Karpas-422 (cell line): ENCODE data around the gene STAP2. TPM values are rescaled to one million over a fixed set of nuclear protein-coding genes. Genes with fewer than 3 reads are reported as not detected.

ENCODE experiments used
- DNase-seq: peaks from one replicate; pipeline ENCODE4 v3.0.0-alpha.2; 2015
- H2AFZ ChIP-seq: fragments of 200-600 bp; sonication (generic); 2 replicates; pipeline ENCODE4 v1.6.1; 2014; ENCODE audit warnings: antibody characterized with exemption, low read length, mixed read lengths
- H3K27ac ChIP-seq: fragments of 200-600 bp; sonication (generic); 2 replicates; pipeline ENCODE4 v1.5.1; 2014; ENCODE audit warnings: mild to moderate bottlenecking, low read length, moderate library complexity
- H3K27me3 ChIP-seq: fragments of 200-600 bp; sonication (generic); 2 replicates; pipeline ENCODE4 v1.6.1; 2014; ENCODE audit warnings: low read length, mixed read lengths
- H3K36me3 ChIP-seq: fragments of 200-600 bp; sonication (generic); 2 replicates; pipeline ENCODE4 v1.6.1; 2014; ENCODE audit warnings: low read length, mixed read lengths; ENCODE audit not compliant: insufficient read depth
- H3K4me1 ChIP-seq: fragments of 200-600 bp; sonication (generic); 2 replicates; pipeline ENCODE4 v1.6.1; 2014; ENCODE audit warnings: mild to moderate bottlenecking, low read length, mixed read lengths
- H3K4me2 ChIP-seq: fragments of 200-600 bp; sonication (generic); 2 replicates; pipeline ENCODE4 v1.6.1; 2014; ENCODE audit warnings: low read length, low read depth, mild to moderate bottlenecking; ENCODE audit not compliant: poor library complexity, severe bottlenecking
- H3K4me3 ChIP-seq: fragments of 200-600 bp; sonication (generic); 2 replicates; pipeline ENCODE4 v1.5.1; 2014; ENCODE audit warnings: mild to moderate bottlenecking, antibody characterized with exemption, low read length, mixed read lengths
- H3K79me2 ChIP-seq: fragments of 200-600 bp; sonication (generic); 2 replicates; pipeline ENCODE4 v1.6.1; 2014; ENCODE audit warnings: mild to moderate bottlenecking, low read length, mixed read lengths
- H3K9ac ChIP-seq: fragments of 200-600 bp; sonication (generic); 2 replicates; pipeline ENCODE4 v1.6.0; 2014; ENCODE audit warnings: low read length
- H3K9me2 ChIP-seq: fragments of 200-600 bp; sonication (generic), shearing (Covaris generic); replicated peaks from 2 replicates; pipeline ENCODE4 v1.6.0; 2014; ENCODE audit warnings: mild to moderate bottlenecking, low read length, moderate library complexity; ENCODE audit not compliant: insufficient read depth
- H3K9me3 ChIP-seq: fragments of 300-700, 200-600 bp; sonication (generic); 2 replicates; pipeline ENCODE4 v1.6.1; 2014; ENCODE audit warnings: low read length, mixed read lengths
- H4K20me1 ChIP-seq: fragments of 200-600 bp; sonication (generic); 2 replicates; pipeline ENCODE4 v1.6.1; 2014; ENCODE audit warnings: mild to moderate bottlenecking, antibody characterized with exemption, low read length, low read depth; ENCODE audit not compliant: insufficient read depth
- total RNA-seq: library from RNA; depleted of rRNA; stranded (reverse); fragments of >200 nt; shearing (Covaris generic); gene quantifications from 2 replicates; pipeline ENCODE4 v1.2.3, GENCODE V29; 2014; ENCODE audit warnings: low replicate concordance

Gene STAP2
- total RNA-seq, 1 experiment from 2014 or later: 0.86 TPM

DNA sequence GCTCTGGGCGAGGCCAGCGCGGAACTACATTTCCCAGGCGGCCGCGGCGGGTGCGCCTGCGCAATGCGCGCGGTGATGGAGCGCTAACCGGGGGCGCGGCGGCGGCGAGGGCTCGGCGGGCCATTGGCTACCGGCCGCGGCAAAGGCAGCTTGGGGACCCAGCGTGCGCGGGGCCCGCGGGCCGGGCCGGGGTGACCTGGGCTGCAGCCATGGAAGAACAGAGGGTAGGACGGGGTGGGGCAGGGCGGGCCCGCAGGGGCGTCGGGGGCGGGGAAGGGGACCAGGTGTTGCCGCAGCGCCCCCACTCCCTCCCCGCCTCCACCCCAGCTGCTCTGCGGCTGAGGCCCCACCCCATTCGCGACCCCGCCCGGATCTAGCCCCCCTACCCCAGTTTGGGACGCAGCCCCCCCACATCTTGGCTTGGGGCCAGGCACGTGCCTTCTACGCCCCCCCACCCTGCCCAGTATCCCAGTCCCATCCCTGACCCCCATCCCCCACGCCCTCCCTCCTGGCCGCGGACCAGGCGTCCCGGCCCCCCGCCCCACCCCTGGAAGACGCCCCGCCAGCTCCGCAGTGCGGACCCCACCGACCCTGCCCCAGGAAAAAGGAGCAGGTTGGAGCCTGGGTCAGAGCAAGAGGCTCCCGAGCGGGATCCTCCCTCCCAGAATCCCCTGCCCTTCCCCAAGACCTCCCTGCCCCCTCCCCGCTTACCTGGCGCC is 33.9 kb downstream of the STAP2 start, which contains the start of gene FSD1:
Gene FSD1 (plus strand): TSS at position 61 of the 719 bp plus-strand sequence. CDS start 149 bp downstream, at position 210.
- Histone ChIP-seq H2AFZ (no peak within 1 kb of the TSS), H3K4me1 (no peaks in the 10 kb centered on the region), H3K4me2 (no peak within 1 kb of the TSS)

DNA sequence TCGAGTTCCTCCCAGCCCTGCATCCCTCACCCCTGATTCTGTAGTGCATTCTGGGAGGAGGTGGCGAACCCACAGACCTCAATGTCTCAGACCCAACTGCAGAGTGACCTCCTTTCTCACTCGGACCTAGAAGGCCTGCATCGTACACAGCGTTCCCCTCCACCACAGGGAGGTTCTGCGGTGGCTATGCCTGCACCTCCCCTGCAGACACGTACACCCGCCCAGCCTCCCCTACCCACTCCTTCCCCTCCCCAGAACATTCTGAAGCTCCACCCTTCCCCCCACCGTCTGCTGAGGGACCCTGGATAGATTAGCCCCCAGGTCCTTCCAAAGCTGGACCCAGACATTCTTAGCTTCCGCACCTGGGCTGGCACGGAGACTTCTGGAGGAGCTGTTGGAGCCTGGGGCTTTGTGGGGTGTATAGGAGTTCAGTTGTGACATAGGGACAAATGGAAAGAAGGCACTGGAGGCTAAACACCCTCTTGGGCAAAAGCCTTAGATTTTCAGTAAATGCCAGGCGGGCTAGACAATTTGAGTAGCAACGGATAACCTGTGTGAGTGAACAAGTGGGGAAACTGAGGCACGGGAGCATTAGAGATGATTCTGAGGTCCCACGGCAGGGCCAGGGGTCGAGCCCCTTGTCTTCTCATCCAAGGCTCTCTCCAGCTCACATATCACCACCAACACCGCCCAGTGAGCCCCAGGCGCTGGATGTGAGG is 34.6 kb downstream of the STAP2 start:
- no peak for DNase-seq
- Histone ChIP-seq H3K27me3 (no peaks in the 10 kb centered on the region), H2AFZ (no peak overlapping the region), H3K27ac (no peak overlapping the region), H3K4me3 (no peak overlapping the region), H4K20me1 (no peaks in the 10 kb centered on the region), H3K9ac (no peak overlapping the region), H3K4me2 (no peak overlapping the region), H3K9me2 (no peaks in the 10 kb centered on the region), H3K79me2 (no peaks in the 10 kb centered on the region), H3K4me1 (no peaks in the 10 kb centered on the region), H3K9me3 (no peaks in the 10 kb centered on the region), H3K36me3 (no peaks in the 10 kb centered on the region)

More for the DNA sequence above, 33.9 kb downstream of the STAP2 start, which contains the start of gene FSD1:
- Histone ChIP-seq H3K79me2 (no peaks in the 10 kb centered on the region), H3K27me3 (no peaks in the 10 kb centered on the region), H3K4me3 (no peak within 1 kb of the TSS), H3K36me3 (no peaks in the 10 kb centered on the region), H4K20me1 (no peaks in the 10 kb centered on the region), H3K9ac (no peak within 1 kb of the TSS), H3K9me2 (no peaks in the 10 kb centered on the region), H3K9me3 (no peaks in the 10 kb centered on the region), H3K27ac (no peak within 1 kb of the TSS)
- no peak for DNase-seq

DNA sequence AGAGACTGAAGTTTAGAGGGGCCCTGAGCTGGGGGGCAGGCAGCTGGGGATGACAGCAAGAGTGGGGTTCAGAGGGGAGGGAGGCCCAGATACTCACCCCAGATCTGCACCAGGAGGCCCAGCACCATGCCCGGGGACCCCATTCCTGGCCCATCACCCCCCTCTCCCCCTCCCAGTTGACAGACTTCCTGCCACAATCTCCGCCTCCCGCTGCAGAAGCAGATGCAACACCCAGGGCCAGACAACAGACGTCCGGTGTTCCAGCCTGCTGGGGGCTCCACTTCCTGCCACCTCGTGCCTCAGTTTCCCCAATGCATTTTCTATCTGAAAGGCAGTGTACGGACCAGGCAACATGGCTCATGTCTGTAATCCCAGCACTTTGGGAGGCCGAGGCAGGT is 36.4 kb downstream of the STAP2 start, which contains the start of gene TMIGD2:
Gene TMIGD2 (minus strand): TSS at position 147 of the 398 bp plus-strand sequence. CDS start 4 bp downstream, at position 143.
- H2AFZ ChIP-seq: no peak within 1 kb of the TSS
- no peak for DNase-seq
- H3K9me3 ChIP-seq: no peaks in the 10 kb centered on the region
- no peaks in the 10 kb centered on the region for H3K36me3 ChIP-seq
- no peaks in the 10 kb centered on the region for H4K20me1 ChIP-seq
- no peak within 1 kb of the TSS for H3K4me2 ChIP-seq
- H3K79me2 ChIP-seq: no peaks in the 10 kb centered on the region
- no peak within 1 kb of the TSS for H3K9ac ChIP-seq
- no peak within 1 kb of the TSS for H3K27ac ChIP-seq
- no peak within 1 kb of the TSS for H3K4me3 ChIP-seq
- no peaks in the 10 kb centered on the region for H3K4me1 ChIP-seq
- no peaks in the 10 kb centered on the region for H3K27me3 ChIP-seq
- no peaks in the 10 kb centered on the region for H3K9me2 ChIP-seq

DNA sequence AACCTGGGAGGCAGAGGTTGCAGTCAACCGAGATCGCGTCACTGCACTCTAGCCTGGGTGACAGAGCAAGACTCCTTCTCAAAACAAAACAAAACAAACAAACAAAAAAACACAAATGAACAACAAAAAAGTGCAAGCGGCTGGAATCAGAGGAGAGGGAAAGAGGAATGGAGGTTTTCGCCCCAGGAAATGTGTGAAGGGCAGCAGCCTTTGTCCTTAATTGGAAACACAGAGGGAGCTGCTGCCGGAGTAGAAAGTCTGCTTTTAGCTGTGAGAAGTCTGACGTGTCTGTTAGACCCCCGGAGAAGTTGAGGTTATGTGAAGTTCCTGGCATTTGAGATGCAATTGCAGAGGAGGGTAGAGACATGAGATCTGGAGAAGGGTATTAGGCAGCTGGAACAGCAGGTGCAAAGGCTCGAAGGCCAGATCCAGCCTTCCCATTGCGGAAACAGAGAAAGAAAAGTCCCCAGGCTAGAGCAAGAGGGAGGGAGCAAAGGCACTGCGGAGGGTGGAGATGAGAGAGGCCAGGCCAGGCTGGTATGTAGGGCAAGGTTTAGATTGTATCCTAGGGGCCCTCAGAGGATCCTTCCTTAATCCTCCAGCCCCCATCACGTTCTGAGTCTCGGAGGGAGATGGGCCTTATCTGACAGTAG is 36.9 kb downstream of the STAP2 start:
- Histone ChIP-seq H3K9me2 (no peaks in the 10 kb centered on the region), H3K79me2 (no peaks in the 10 kb centered on the region), H3K9ac (no peak overlapping the region), H3K4me1 (peaks cover 1% of the 10 kb centered on the region), H3K9me3 (no peaks in the 10 kb centered on the region), H3K36me3 (no peaks in the 10 kb centered on the region), H3K27me3 (no peaks in the 10 kb centered on the region), H3K4me3 (no peak overlapping the region), H2AFZ (no peak overlapping the region), H4K20me1 (no peaks in the 10 kb centered on the region), H3K27ac (no peak overlapping the region), H3K4me2 (no peak overlapping the region)
- no peak for DNase-seq

DNA sequence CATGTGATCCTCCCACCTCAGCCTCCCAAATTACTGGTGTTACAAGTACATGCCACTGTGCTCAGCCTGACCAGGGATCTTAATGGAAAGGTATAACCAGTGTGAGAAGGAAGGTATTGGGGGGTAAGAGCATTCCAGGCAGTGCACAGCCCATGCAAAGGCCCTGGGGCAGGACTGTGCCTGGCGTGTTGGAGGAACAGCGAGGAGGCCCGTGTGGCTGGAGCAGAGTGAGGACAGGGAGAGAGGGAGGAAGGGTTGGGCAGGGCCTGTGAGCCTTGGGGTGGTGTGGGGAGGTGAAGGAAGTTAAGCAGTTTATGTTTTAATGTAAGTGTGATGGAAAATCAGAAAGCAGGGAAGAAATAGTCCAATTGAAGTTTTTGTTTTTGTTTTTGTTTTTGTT is 38.0 kb downstream of the STAP2 start:
- Histone ChIP-seq H3K27ac (no peak overlapping the region), H3K9me2 (no peaks in the 10 kb centered on the region), H2AFZ (no peak overlapping the region), H3K4me1 (peaks cover 7% of the 10 kb centered on the region), H3K36me3 (no peaks in the 10 kb centered on the region), H3K9me3 (no peaks in the 10 kb centered on the region), H4K20me1 (no peaks in the 10 kb centered on the region), H3K4me2 (no peak overlapping the region), H3K79me2 (no peaks in the 10 kb centered on the region), H3K4me3 (no peak overlapping the region), H3K27me3 (no peaks in the 10 kb centered on the region), H3K9ac (no peak overlapping the region)
- DNase-seq: no peak

DNA sequence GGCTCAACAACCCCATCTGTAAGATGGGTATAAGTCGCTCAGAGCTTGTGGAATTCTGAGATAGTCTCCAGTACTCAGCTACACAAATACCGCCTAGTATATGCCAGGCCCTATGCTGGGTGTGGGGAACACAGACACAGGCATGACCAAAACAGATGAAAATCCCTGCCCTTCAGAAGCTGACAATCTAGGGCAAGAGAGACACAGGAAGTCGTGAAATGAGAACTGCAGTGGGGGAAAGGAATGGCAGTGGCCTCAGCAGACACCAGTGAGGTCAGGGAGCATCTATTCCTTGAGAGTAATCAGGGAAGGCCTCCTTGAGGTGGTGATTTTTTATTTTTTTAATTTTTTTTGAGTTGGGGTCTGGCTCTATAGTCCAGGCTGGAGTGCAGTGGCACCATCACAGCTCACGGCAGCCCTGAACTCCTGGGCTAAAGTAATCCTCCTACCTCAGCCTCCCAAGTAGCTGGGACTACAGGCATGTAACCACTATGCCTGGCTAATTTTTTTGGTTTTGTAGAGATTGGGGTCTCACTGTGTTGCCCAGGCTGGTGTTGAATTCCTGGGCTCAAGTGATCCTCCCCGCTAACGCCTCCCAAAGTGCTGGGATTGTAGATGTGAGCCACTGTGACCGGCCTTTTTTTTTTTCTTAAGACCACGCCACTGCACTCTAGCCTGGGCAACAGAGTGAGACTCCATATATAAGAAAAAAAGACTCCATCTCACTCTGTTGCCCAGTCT is 39.6 kb downstream of the STAP2 start:
- no peaks in the 10 kb centered on the region for H3K27me3 ChIP-seq
- H2AFZ ChIP-seq: no peak overlapping the region
- H3K36me3 ChIP-seq: no peaks in the 10 kb centered on the region
- H3K9ac ChIP-seq: no peak overlapping the region
- no peak overlapping the region for H3K27ac ChIP-seq
- no peak overlapping the region for H3K4me3 ChIP-seq
- no peaks in the 10 kb centered on the region for H3K9me2 ChIP-seq
- H3K79me2 ChIP-seq: no peaks in the 10 kb centered on the region
- H3K9me3 ChIP-seq: no peaks in the 10 kb centered on the region
- peaks cover 7% of the 10 kb centered on the region for H3K4me1 ChIP-seq
- H4K20me1 ChIP-seq: no peaks in the 10 kb centered on the region
- H3K4me2 ChIP-seq: no peak overlapping the region
- DNase-seq: no peak

DNA sequence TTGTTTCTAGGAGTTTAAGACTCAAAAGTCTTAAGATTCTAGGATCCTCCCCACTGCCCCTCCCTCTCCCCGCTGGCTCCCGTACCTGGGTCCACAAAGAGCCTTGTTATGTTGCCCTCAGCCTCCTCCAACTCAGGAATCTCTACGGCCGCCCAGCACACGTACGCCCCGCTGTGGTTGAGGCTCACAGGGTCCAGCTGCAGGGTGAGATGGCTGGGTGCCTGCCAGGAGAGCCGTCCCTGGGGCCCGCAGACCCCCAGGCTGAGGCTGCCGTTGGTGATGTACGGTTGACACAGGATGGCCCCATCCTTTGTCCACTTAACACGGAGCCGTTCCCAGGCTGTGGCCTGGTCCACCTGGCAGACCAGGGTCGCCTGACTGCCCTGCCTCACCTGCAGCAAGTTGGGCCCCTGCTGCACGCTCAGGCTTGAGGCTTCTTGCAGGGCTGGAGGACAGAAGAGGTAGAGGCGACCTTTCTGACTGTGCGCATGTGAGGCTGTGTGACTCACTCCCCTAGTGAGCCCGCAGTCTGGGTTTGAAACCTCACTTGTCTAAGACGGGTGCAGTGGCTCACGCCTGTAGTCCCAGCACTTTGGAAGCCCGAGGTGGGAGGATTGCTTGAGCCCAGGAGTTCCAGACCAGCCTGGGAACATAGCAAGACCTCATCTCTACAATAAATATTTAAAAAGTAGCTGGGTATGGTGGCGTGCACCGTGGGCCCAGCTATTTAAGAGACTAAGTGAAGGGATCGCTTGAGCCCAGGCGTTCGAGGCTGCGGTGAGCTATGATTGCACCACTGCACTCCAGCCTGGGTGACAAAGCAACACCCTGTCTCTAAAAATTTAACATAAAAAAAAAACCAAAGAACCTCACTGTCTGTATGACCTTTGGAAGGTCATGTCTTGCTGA is 40.5 kb downstream of the STAP2 start:
- no peaks in the 10 kb centered on the region for H3K9me2 ChIP-seq
- no peaks in the 10 kb centered on the region for H3K36me3 ChIP-seq
- no peaks in the 10 kb centered on the region for H3K9me3 ChIP-seq
- no peaks in the 10 kb centered on the region for H3K79me2 ChIP-seq
- H3K4me3 ChIP-seq: no peak overlapping the region
- H3K27ac ChIP-seq: no peak overlapping the region
- H3K27me3 ChIP-seq: no peaks in the 10 kb centered on the region
- no peak overlapping the region for H2AFZ ChIP-seq
- H3K4me2 ChIP-seq: no peak overlapping the region
- peaks cover 7% of the 10 kb centered on the region for H3K4me1 ChIP-seq
- DNase-seq: no peak
- no peaks in the 10 kb centered on the region for H4K20me1 ChIP-seq
- H3K9ac ChIP-seq: no peak overlapping the region
